Glutamatergic neuron (in vitro differentiated cells): ENCODE data around the gene FAM3D. TPM values are rescaled to one million over a fixed set of nuclear protein-coding genes. Genes with fewer than 3 reads are reported as not detected.

ENCODE experiments used
- DNase-seq: peaks from one replicate; pipeline ENCODE4 v3.0.0; 2022
- H3K27ac Mint-ChIP-seq: one replicate; pipeline ENCODE4 v1.8.0; 2020; ENCODE audit warnings: mild to moderate bottlenecking, mixed read lengths, inconsistent platforms; ENCODE audit not compliant: unreplicated experiment
- H3K27me3 Mint-ChIP-seq: one replicate; pipeline ENCODE4 v1.8.0; 2020; ENCODE audit warnings: mild to moderate bottlenecking, moderate library complexity, mixed read lengths, inconsistent platforms; ENCODE audit not compliant: unreplicated experiment
- H3K36me3 Mint-ChIP-seq: one replicate; pipeline ENCODE4 v1.8.0; 2020; ENCODE audit warnings: mild to moderate bottlenecking, mixed read lengths, inconsistent platforms; ENCODE audit not compliant: unreplicated experiment
- H3K4me1 Mint-ChIP-seq: one replicate; pipeline ENCODE4 v1.8.0; 2020; ENCODE audit warnings: mild to moderate bottlenecking, low read depth, mixed read lengths, inconsistent platforms; ENCODE audit not compliant: unreplicated experiment
- H3K4me3 Mint-ChIP-seq: one replicate; pipeline ENCODE4 v1.8.0; 2020; ENCODE audit warnings: mild to moderate bottlenecking, mixed read lengths, inconsistent platforms; ENCODE audit not compliant: unreplicated experiment
- H3K9me3 Mint-ChIP-seq: one replicate; pipeline ENCODE4 v1.8.0; 2020; ENCODE audit warnings: mild to moderate bottlenecking, moderate library complexity, mixed read lengths, inconsistent platforms; ENCODE audit not compliant: unreplicated experiment
- CTCF ChIP-seq: fragments of 200-600 bp; sonication (generic); IDR thresholded peaks from one replicate; pipeline ENCODE4 v1.5.0; 2021; ENCODE audit not compliant: partially characterized antibody, unreplicated experiment
- total RNA-seq: library from RNA; stranded (reverse); fragmentation: NEBNext Ultra II Directional; extraction: Animal tissue kit (Norgen Biotek cat#: 25700); gene quantifications from one replicate; pipeline ENCODE4 v1.2.1, GENCODE V29; 2021; ENCODE audit not compliant: unreplicated experiment

The FAM3D gene
- total RNA-seq, 1 donor from 2014 or later: not detected

GRCh38 chr3:58647381-58648141 lies 19.0 kb downstream of the FAM3D start:
- Mint-ChIP-seq H3K27me3 (peaks cover 3% of the 10 kb centered on the region), H3K9me3 (peaks cover 6% of the 10 kb centered on the region), H3K36me3 (no peaks in the 10 kb centered on the region), H3K4me3 (no peak overlapping the region), H3K4me1 (no peaks in the 10 kb centered on the region), H3K27ac (no peak overlapping the region)
- no peak for TF ChIP-seq CTCF
- DNase-seq: no peak

- no peak for TF ChIP-seq CTCF
- Mint-ChIP-seq H3K27ac (no peak overlapping the region), H3K4me3 (no peak overlapping the region), H3K27me3 (peaks cover 3% of the 10 kb centered on the region), H3K36me3 (no peaks in the 10 kb centered on the region), H3K9me3 (peaks cover 5% of the 10 kb centered on the region), H3K4me1 (no peaks in the 10 kb centered on the region)
- DNase-seq: no peak
Measured at GRCh38 chr3:58646503-58646902, 20.1 kb downstream of the FAM3D start.

- Mint-ChIP-seq H3K27ac (no peak overlapping the region), H3K27me3 (peaks cover 3% of the 10 kb centered on the region), H3K36me3 (no peaks in the 10 kb centered on the region)
Measured at GRCh38 chr3:58645726-58646125, 20.8 kb downstream of the FAM3D start.

GRCh38 chr3:58642846-58643245 lies 23.7 kb downstream of the FAM3D start:
- Mint-ChIP-seq H3K27ac (no peak overlapping the region), H3K4me3 (no peak overlapping the region), H3K4me1 (no peaks in the 10 kb centered on the region), H3K27me3 (peaks cover 3% of the 10 kb centered on the region), H3K9me3 (peaks cover 5% of the 10 kb centered on the region), H3K36me3 (no peaks in the 10 kb centered on the region)
- DNase-seq: no peak
- TF ChIP-seq CTCF: no peak

More at GRCh38 chr3:58645726-58646125, 20.8 kb downstream of the FAM3D start:
- H3K4me3 Mint-ChIP-seq: no peak overlapping the region
- peaks cover 5% of the 10 kb centered on the region for H3K9me3 Mint-ChIP-seq
- TF ChIP-seq CTCF: no peak
- DNase-seq: no peak
- no peaks in the 10 kb centered on the region for H3K4me1 Mint-ChIP-seq

- Mint-ChIP-seq H3K4me3 (no peak overlapping the region), H3K27me3 (peaks cover 5% of the 10 kb centered on the region)
- peak; percentile 88 for TF ChIP-seq CTCF
Measured at GRCh38 chr3:58640700-58641372, 25.7 kb downstream of the FAM3D start.

More at GRCh38 chr3:58640700-58641372, 25.7 kb downstream of the FAM3D start:
- peaks cover 8% of the 10 kb centered on the region for H3K4me1 Mint-ChIP-seq
- no peak overlapping the region for H3K27ac Mint-ChIP-seq
- peaks cover 6% of the 10 kb centered on the region for H3K9me3 Mint-ChIP-seq
- no peaks in the 10 kb centered on the region for H3K36me3 Mint-ChIP-seq
- DNase-seq: peak; percentile 91
